Stimulated activated CD4-positive, alpha-beta T cell treated with anti-CD3 and anti-CD28 coated beads, Interleukin-15, amount 100 ng/mL, for 24 hours (primary cell): ENCODE measurements around the gene SYP.

Experiments used
- DNase-seq: peaks from one replicate; pipeline ENCODE4 v3.0.0-alpha.2; 2020

Gene SYP

GRCh38 chrX:49199906-49200771, at the start of gene SYP:
SYP (minus strand) TSS chrX:49200193; CDS start chrX:49200186, 7 bp downstream.
- DNase-seq = peak; percentile 89

GRCh38 chrX:49249616-49250015, 49.6 kb upstream of the SYP start:
- no peak for DNase-seq

GRCh38 chrX:49249071-49249470, 49.1 kb upstream of the SYP start:
- no peak for DNase-seq

- no peak for DNase-seq
These were observed 48.2 kb upstream of the SYP start for GRCh38 chrX:49247916-49248811.

GRCh38 chrX:49247346-49247745, 47.4 kb upstream of the SYP start:
- DNase-seq = no peak

GRCh38 chrX:49246541-49246940, 46.5 kb upstream of the SYP start:
- no peak for DNase-seq

GRCh38 chrX:49244207-49244606, 44.2 kb upstream of the SYP start:
- no peak for DNase-seq

- no peak for DNase-seq
These were observed 43.2 kb upstream of the SYP start for GRCh38 chrX:49243166-49243565.

- DNase-seq = no peak
These were observed 42.6 kb upstream of the SYP start for GRCh38 chrX:49242545-49243066.

- DNase-seq = no peak
These were observed 38.7 kb upstream of the SYP start for GRCh38 chrX:49238735-49239134.

- no peak for DNase-seq
These were observed 37.1 kb upstream of the SYP start for GRCh38 chrX:49237060-49237459.

- DNase-seq = no peak
These were observed 34.0 kb upstream of the SYP start for GRCh38 chrX:49233887-49234555.

GRCh38 chrX:49233176-49233575, 33.2 kb upstream of the SYP start, which contains the start of gene CACNA1F:
CACNA1F (minus strand) TSS chrX:49233340; CDS start chrX:49233309, 31 bp downstream.
- no peak for DNase-seq

- no peak for DNase-seq
These were observed 32.5 kb upstream of the SYP start for GRCh38 chrX:49232525-49232924.

- DNase-seq = no peak
These were observed 31.5 kb upstream of the SYP start for GRCh38 chrX:49231333-49232000.

- DNase-seq = peak; percentile 81
These were observed 30.7 kb upstream of the SYP start for GRCh38 chrX:49230500-49231232.

GRCh38 chrX:49228185-49228584, 28.2 kb upstream of the SYP start:
- DNase-seq = no peak

GRCh38 chrX:49227726-49228125, 27.7 kb upstream of the SYP start:
- no peak for DNase-seq

GRCh38 chrX:49226946-49227345, 27.0 kb upstream of the SYP start:
- DNase-seq = no peak

GRCh38 chrX:49225858-49226257, 25.9 kb upstream of the SYP start:
- no peak for DNase-seq

GRCh38 chrX:49221868-49222267, 21.9 kb upstream of the SYP start:
- no peak for DNase-seq

- no peak for DNase-seq
These were observed 20.1 kb upstream of the SYP start for GRCh38 chrX:49220100-49220499.
